Thymus (tissue), 14 donors: ENCODE results near the gene RBMY1J. TPM values are rescaled to one million over a fixed set of nuclear protein-coding genes. Genes with fewer than 3 reads are reported as not detected.
"Not testable (repeated sequence)": the region's sequence is repeated elsewhere in the genome, so short reads cannot be mapped to it uniquely, and the experiment has no call there.

ENCODE experiments used
- DNase-seq, 9 donors: peaks; one replicate each; pipeline ENCODE4 v3.0.0-alpha.2; 2013; ENCODE audit warnings: low spot score in 9 of 9, low read depth in 6 of 9, missing footprints in 1 of 9
- H3K27ac ChIP-seq, 2 donors: one replicate each; pipeline ENCODE4 v1.5.1; 2013; ENCODE audit warnings: control low read depth in 1 of 2, low read depth in 1 of 2, low read length in 1 of 2, mild to moderate bottlenecking in 1 of 2, moderate library complexity in 1 of 2
- H3K27me3 ChIP-seq, 2 donors: one replicate each; pipeline ENCODE4 v1.5.1; 2013; ENCODE audit warnings: low read length in 1 of 2; ENCODE audit not compliant: control insufficient read depth in 2 of 2, insufficient read depth in 1 of 2
- H3K36me3 ChIP-seq, 2 donors: one replicate each; pipeline ENCODE4 v1.5.1; 2013; ENCODE audit warnings: low read length in 1 of 2, mild to moderate bottlenecking in 1 of 2, moderate library complexity in 1 of 2; ENCODE audit not compliant: control insufficient read depth in 2 of 2, insufficient read depth in 2 of 2
- H3K4me1 ChIP-seq, 2 donors: one replicate each; pipeline ENCODE4 v1.5.1; 2013; ENCODE audit warnings: low read length in 2 of 2; ENCODE audit not compliant: control insufficient read depth in 2 of 2, insufficient read depth in 2 of 2
- H3K4me3 ChIP-seq, 2 donors: one replicate each; pipeline ENCODE4 v1.5.1; 2013; ENCODE audit warnings: low read length in 2 of 2, control low read depth in 1 of 2, mild to moderate bottlenecking in 1 of 2
- H3K9me3 ChIP-seq, 2 donors: one replicate each; pipeline ENCODE4 v1.5.1; 2013; ENCODE audit warnings: low read length in 1 of 2, mild to moderate bottlenecking in 1 of 2; ENCODE audit not compliant: control insufficient read depth in 2 of 2, insufficient read depth in 1 of 2
- WGBS: extraction: QIAGEN DNeasy Blood & Tissue Kit; methylation state at CpG from one replicate; pipeline ENCODE4 v1.1.7; 2013; 5-methylcytosine and 5-hydroxymethylcytosine counted together
- long read RNA-seq, 10 donors: transcript quantifications; one replicate each; lab custom pipeline, GENCODE V29; 2026
- polyA plus RNA-seq: library from polyadenylated mRNA; stranded (reverse); fragments of 200-250 nt; gene quantifications from one replicate; pipeline ENCODE4 v1.2.3, GENCODE V29; 2013
- total RNA-seq: library from RNA; stranded (reverse); fragments of 120-200 nt; gene quantifications from one replicate; pipeline ENCODE4 v1.2.4, GENCODE V29; 2013
- donor health status: healthy.

Gene RBMY1J
- total RNA-seq (not detected), polyA plus RNA-seq (not detected)
- long read RNA-seq, donor 1: 0 reads
- long read RNA-seq, donor 2: 0 reads
- long read RNA-seq, donor 3: 0 reads
- long read RNA-seq, donor 4: 0 reads
- long read RNA-seq, donor 5: 0 reads
- long read RNA-seq, donor 6: 0 reads
- long read RNA-seq, donor 7: 0 reads
- long read RNA-seq, donor 8: 0 reads
- long read RNA-seq, donor 9: 0 reads
- long read RNA-seq, donor 10: 0 reads

DNA sequence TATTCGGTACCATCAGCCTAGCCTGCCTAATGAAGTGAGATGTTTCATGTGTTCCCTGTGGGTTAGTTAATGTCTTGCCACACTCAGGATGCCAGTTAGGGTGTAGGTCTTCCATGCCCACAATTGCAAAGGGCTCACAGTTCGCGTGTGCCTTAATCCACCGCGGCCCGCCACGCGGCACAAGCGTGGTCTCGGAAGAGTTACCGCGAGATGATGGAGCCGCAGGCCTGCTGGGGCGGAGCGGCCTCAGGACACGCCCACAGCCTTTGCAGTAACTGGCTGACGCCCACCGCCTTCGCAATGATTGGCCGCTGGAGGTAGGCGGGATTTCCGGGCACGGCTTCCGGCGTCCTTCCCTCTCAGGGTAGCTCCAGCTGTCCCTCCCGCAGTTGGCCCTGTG, at the start of gene RBMY1J:
Gene RBMY1J, plus strand, starts transcription at position 301 of the 400 bp plus-strand sequence. CDS start 2,038 bp downstream, outside the sequence.
- DNase-seq, H3K27me3 ChIP-seq, H3K36me3 ChIP-seq, H3K27ac ChIP-seq, H3K4me1 ChIP-seq, H3K4me3 ChIP-seq, H3K9me3 ChIP-seq: not testable (repeated sequence)
- WGBS: no CpG with 5 or more reads among the region's 26 CpGs

DNA sequence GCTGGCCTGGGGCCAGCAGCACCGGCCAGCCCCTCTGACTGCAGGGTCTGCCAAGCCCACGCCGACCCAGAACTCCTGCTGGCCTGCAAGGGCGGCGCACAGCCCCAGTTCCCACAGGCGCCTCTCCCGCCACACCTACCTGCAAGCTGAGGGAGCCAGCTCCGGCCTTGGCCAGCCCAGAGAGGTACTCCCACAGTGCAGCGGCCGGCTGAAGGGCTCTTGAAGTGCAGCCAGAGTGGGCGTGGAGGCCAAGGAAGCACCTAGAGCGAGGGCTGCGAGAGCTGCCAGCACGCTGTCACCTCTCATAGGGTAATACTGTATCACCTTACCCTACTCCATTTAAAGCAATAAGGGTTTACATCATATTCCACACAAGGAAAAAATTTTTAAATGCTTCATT, 35.8 kb upstream of the RBMY1J start:
- 93% methylated on average over 14 of the region's 14 CpGs for WGBS
- H3K4me1 ChIP-seq: no peaks in the 10 kb centered on the region
- H3K9me3 ChIP-seq: no peaks in the 10 kb centered on the region
- H3K36me3 ChIP-seq: no peaks in the 10 kb centered on the region
- H3K27me3 ChIP-seq: no peaks in the 10 kb centered on the region
- no peak for DNase-seq
- no peak overlapping the region for H3K4me3 ChIP-seq
- no peak overlapping the region for H3K27ac ChIP-seq

GRCh38 chrY:22370623-22371022, 32.6 kb upstream of the RBMY1J start:
- Histone ChIP-seq H3K27ac (no peak overlapping the region), H3K27me3 (no peaks in the 10 kb centered on the region), H3K4me3 (no peak overlapping the region), H3K36me3 (no peaks in the 10 kb centered on the region), H3K9me3 (no peaks in the 10 kb centered on the region), H3K4me1 (no peaks in the 10 kb centered on the region)
- DNase-seq: no peak

DNA sequence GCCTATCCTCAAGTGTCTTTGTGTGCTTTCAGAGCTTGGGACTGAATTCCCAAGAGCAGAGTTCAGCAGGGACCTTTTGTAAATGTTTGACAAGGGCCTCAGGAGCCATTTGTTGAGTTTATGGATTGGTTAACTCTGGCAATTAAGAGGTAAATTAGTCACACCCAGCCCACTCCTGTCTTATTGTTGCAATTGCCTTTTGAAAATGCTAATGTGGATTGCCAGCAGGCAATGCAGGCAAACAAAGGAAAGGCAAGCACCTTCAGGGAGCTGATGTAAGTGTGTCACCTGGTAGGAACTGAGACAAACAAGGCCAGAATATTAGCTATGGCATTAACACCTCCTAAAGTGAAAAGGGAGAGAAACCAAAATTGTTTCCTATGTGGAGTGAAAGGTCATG, 29.7 kb upstream of the RBMY1J start:
- H3K4me3 ChIP-seq: no peak overlapping the region
- no peaks in the 10 kb centered on the region for H3K27me3 ChIP-seq
- no peaks in the 10 kb centered on the region for H3K9me3 ChIP-seq
- no peak overlapping the region for H3K27ac ChIP-seq
- no peaks in the 10 kb centered on the region for H3K36me3 ChIP-seq
- no peaks in the 10 kb centered on the region for H3K4me1 ChIP-seq
- no peak for DNase-seq

DNA sequence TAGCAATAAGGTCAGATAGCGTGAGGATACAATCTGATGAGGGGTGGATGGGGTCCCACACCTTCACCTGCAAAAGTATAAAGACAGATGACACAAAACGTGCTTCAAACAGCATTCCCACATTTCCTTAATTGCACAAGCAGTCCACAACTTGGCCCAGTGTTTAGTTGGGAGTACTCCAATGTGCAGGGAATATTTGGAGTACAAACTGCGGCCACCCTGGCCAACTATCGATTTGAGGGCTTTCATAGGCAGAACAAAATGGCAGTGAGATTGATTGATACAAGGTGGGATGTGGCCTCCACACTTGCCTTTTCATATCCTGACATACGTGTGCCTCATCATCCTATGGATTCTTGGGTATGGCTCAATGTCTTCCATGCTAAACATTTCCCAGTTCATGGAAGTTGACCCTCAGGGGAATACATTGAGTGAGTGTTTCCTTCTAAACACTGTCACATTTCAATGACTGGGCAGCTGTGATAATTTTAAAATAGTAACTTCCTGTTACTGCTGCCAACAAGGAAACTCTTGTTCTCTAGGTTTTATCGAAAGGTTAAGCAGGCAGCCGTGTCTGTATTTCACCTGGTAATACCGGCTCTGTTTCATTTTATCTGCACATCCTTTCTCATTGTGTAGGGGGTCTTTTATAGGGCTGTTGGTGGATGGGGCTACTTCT, 41.6 kb downstream of the RBMY1J start:
- H3K4me1 ChIP-seq, H3K36me3 ChIP-seq, H3K9me3 ChIP-seq, H3K4me3 ChIP-seq, H3K27ac ChIP-seq, H3K27me3 ChIP-seq, DNase-seq: not testable (repeated sequence)
- no CpG with 5 or more reads among the region's 8 CpGs for WGBS

DNA sequence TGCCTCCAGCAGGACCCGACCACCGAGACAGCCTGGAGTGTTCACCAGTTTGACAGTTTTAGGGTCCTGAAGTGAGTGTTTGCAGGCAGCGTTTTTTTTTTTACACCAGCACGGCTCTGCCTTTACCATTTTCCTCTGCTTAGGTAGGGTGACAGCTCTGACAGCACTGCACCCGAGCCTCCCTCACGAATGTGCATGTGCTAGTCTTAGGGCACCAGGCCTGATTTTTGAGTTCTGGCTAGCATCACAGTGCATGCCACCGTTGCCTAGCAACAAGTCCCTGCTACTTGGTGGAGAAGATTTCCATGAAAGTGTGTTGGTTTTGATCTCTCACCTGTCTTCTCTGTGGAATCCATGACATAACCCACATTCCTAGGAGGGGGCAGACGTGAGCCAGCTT, 52.3 kb downstream of the RBMY1J start:
- H3K27ac ChIP-seq, H3K27me3 ChIP-seq, H3K4me3 ChIP-seq, DNase-seq, H3K9me3 ChIP-seq, H3K4me1 ChIP-seq, H3K36me3 ChIP-seq: not testable (repeated sequence)
- WGBS: no CpG with 5 or more reads among the region's 8 CpGs

DNA sequence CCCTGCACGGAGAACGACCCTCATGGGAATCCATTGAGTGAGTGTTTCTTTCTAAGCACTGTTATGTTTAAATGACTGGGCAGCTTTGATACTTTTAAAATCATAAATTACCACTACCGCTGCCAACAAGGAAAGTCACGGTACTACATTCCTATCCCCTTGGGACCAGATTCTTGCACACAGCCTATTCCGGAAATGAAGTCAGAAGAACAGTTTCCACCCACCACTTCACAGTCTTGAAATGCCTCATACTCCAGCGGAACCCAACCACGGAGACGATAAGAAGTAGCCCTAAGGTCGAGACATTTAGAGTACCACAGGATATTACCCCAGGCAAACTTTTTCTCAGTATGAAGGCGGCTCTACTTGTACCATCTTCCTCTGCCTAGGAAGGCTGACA, 58.8 kb downstream of the RBMY1J start:
- H3K4me1 ChIP-seq, DNase-seq, H3K36me3 ChIP-seq, H3K9me3 ChIP-seq, H3K27me3 ChIP-seq, H3K27ac ChIP-seq, H3K4me3 ChIP-seq: not testable (repeated sequence)
- no CpG with 5 or more reads among the region's 10 CpGs for WGBS

Other genes with a start within 250 kb of the RBMY1J start
- gene RBMY1F, start 220.5 kb upstream of the RBMY1J start, total RNA-seq: not detected
- gene RBMY1F, start 220.5 kb upstream of the RBMY1J start, polyA plus RNA-seq: not detected